K562 (cell line): ENCODE measurements around the gene CNOT10. TPM values are rescaled to one million over a fixed set of nuclear protein-coding genes. Genes with fewer than 3 reads are reported as not detected.

Source experiments
- ATAC-seq: fragments of 200-7000 bp; cut with Tn5 transposase; 3 replicates; pipeline ENCODE4 v1.9.1; 2020; ENCODE audit warnings: moderate library complexity
- BruUV-seq: library from RNA; stranded (reverse); fragments of 400-500 nt; replicated peaks from 2 replicates; lab custom pipeline; 2021; lab: Mats Ljungman, UMichigan
- CTCF ChIA-PET: fragments of 300-600 bp; formaldehyde crosslinking; extraction: SDS; loops from one replicate; lab custom pipeline; 2021; ENCODE audit warnings: low intra/inter-chr PET ratio; lab: Yijun Ruan, JAX
- POLR2A ChIA-PET: fragments of 300-600, 350-650 bp; sonication (Branson Sonifier 250); formaldehyde crosslinking; extraction: SDS; loops from one replicate; lab custom pipeline; 2021; ENCODE audit warnings: antibody characterized with exemption, inconsistent platforms; lab: Yijun Ruan, JAX
- DNase-seq, 4 experiments: peaks; one replicate each; pipeline versions ENCODE4 v3.0.0 to v3.0.0-alpha.2; 2011 to 2018; ENCODE audit warnings: low spot score in 3 of 4, mixed read lengths in 3 of 4; ENCODE audit errors: extremely low read depth in 1 of 4
- FAIRE-seq: peaks from 2 replicates; lab custom pipeline; 2011; peaks lifted over from hg19 to GRCh38; lab: Jason Lieb, UNC
- H2AFZ ChIP-seq: 2 replicates; pipeline ENCODE4 v1.6.0; 2011; ENCODE audit warnings: low read depth, low read length, control low read depth, inconsistent platforms
- H3K27ac ChIP-seq: fragments of 200-600 bp; 3 replicates; pipeline ENCODE4 v1.8.0; 2011; ENCODE audit warnings: low read depth, mild to moderate bottlenecking, control low read depth, inconsistent platforms, low read length, moderate library complexity, mixed read lengths; ENCODE audit errors: extremely low read depth
- H3K27me3 ChIP-seq, 2 experiments: fragments of 300-600 bp in 1 of 2; 2 replicates in 1 of 2; 3 replicates in 1 of 2; pipeline versions ENCODE4 v1.6.0 to v1.8.0; 2011; ENCODE audit warnings: inconsistent platforms in 2 of 2, low read length in 2 of 2, mild to moderate bottlenecking in 1 of 2, mixed read lengths in 1 of 2, moderate library complexity in 1 of 2; ENCODE audit not compliant: control insufficient read depth in 2 of 2, insufficient read depth in 2 of 2
- H3K36me3 ChIP-seq: fragments of 300-600 bp; 3 replicates; pipeline ENCODE4 v1.8.0; 2011; ENCODE audit warnings: mild to moderate bottlenecking, low read length, inconsistent platforms; ENCODE audit not compliant: control insufficient read depth, insufficient read depth
- H3K4me1 ChIP-seq, 2 experiments: fragments of 200-600 bp in 1 of 2; replicated peaks in 1 of 2; 2 replicates in 1 of 2; 3 replicates in 1 of 2; pipeline versions ENCODE4 v1.5.1 to v1.8.0; 2011; ENCODE audit warnings: inconsistent platforms in 2 of 2, low read length in 2 of 2, mild to moderate bottlenecking in 1 of 2, mixed read lengths in 1 of 2, moderate library complexity in 1 of 2; ENCODE audit not compliant: control insufficient read depth in 2 of 2, insufficient read depth in 2 of 2
- H3K4me2 ChIP-seq: 2 replicates; pipeline ENCODE4 v1.6.1; 2011; ENCODE audit warnings: low read length, control low read depth, inconsistent platforms, mixed read lengths; ENCODE audit not compliant: insufficient read depth
- H3K4me3 ChIP-seq: fragments of 200-600 bp; sonication (generic), shearing (Covaris generic); 2 replicates; pipeline ENCODE4 v1.5.1; 2016; ENCODE audit warnings: control low read depth, inconsistent platforms
- H3K79me2 ChIP-seq: fragments of 200-600 bp; 3 replicates; pipeline ENCODE4 v1.8.0; 2011; ENCODE audit warnings: low read length, inconsistent platforms; ENCODE audit not compliant: control insufficient read depth, insufficient read depth
- H3K9ac ChIP-seq, 2 experiments: 2 replicates each; pipeline versions ENCODE4 v1.6.0 to v1.6.1; 2011; ENCODE audit warnings: low read depth in 2 of 2, low read length in 2 of 2, control low read depth in 1 of 2, inconsistent platforms in 1 of 2, mild to moderate bottlenecking in 1 of 2, mixed read lengths in 1 of 2; ENCODE audit not compliant: insufficient read depth in 1 of 2
- H3K9me1 ChIP-seq: one replicate; pipeline ENCODE4 v1.6.0; 2011; ENCODE audit warnings: inconsistent platforms, mild to moderate bottlenecking, low read length, moderate library complexity; ENCODE audit not compliant: control insufficient read depth, insufficient read depth
- H3K9me3 ChIP-seq: replicated peaks from 2 replicates; pipeline ENCODE4 v1.5.1; 2011; ENCODE audit warnings: low read depth, low read length, inconsistent platforms; ENCODE audit not compliant: control insufficient read depth, insufficient read depth
- H4K20me1 ChIP-seq: replicated peaks from 2 replicates; pipeline ENCODE4 v1.6.1; 2011; ENCODE audit warnings: low read length, inconsistent platforms, mixed read lengths; ENCODE audit not compliant: control insufficient read depth, insufficient read depth
- ATF7 ChIP-seq: fragments of 450-650 bp; IDR thresholded peaks from 2 replicates; pipeline ENCODE4 v1.7.1; 2014; ENCODE audit warnings: mild to moderate bottlenecking, moderate library complexity
- ELF2 ChIP-seq: fragments of 250-450 bp; sonication (Bioruptor Pico); IDR thresholded peaks from 2 replicates; pipeline ENCODE4 v1.5.0; 2021; ENCODE audit warnings: mild to moderate bottlenecking
- FOXJ3 ChIP-seq: sonication (generic); formaldehyde crosslinking; IDR thresholded peaks from 2 replicates; pipeline ENCODE4 v1.4.0; 2020; ENCODE audit warnings: mild to moderate bottlenecking, missing genetic modification reagents
- IRF9 ChIP-seq: fragments of 450-650 bp; IDR thresholded peaks from 2 replicates; pipeline ENCODE4 v1.6.1; 2016; ENCODE audit warnings: missing biosample characterization, missing genetic modification characterization
- NR0B1 ChIP-seq: fragments of 450-650 bp; IDR thresholded peaks from one replicate; pipeline ENCODE4 v1.6.1; 2018; ENCODE audit warnings: mild to moderate bottlenecking, moderate library complexity; ENCODE audit not compliant: partially characterized antibody
- PHTF2 ChIP-seq: fragments of 250-450 bp; sonication (Bioruptor Pico); IDR thresholded peaks from 2 replicates; pipeline ENCODE4 v1.5.0; 2021; ENCODE audit warnings: mild to moderate bottlenecking
- POLR2H ChIP-seq: IDR thresholded peaks from 2 replicates; pipeline ENCODE4 v1.6.1; 2016; ENCODE audit warnings: missing genetic modification characterization, low read depth, mild to moderate bottlenecking, control low read depth, missing compliant biosample characterization, moderate library complexity
- ZBTB8A ChIP-seq: fragments of 450-650 bp; IDR thresholded peaks from 2 replicates; pipeline ENCODE4 v1.6.1; 2018; ENCODE audit warnings: mild to moderate bottlenecking, moderate library complexity; ENCODE audit not compliant: partially characterized antibody
- in situ Hi-C: fragments of 300-500 bp; cut with MboI; formaldehyde crosslinking; loops from 4 replicates; pipeline ENCODE4 v1.15.0; 2018; ENCODE audit warnings: inconsistent platforms, mixed read lengths
- intact Hi-C: fragments of 100-400 bp; cut with micrococcal nuclease; formaldehyde crosslinking; loops from 2 replicates; pipeline ENCODE4 v1.14.2; 2022
- polyA plus RNA-seq, 8 experiments: library from polyadenylated mRNA; depleted of rRNA in 4 of 8; stranded (reverse) in 5 of 8; unstranded in 3 of 8; fragments of >200 nt; fragmentation: Nextera tagmentation in 2 of 8; fragmentation: Illumina TruSeq in 1 of 8; extraction: Ambion mirVana in 2 of 8; extraction: Trizol in 1 of 8; gene quantifications; 2 replicates each; pipeline versions ENCODE4 v1.2.1 to v1.2.3, GENCODE V29; 2011 to 2014; ENCODE audit warnings: inconsistent platforms in 1 of 8, missing spikeins in 1 of 8
- total RNA-seq, 7 experiments: library from RNA; depleted of rRNA in 6 of 7; stranded (reverse); fragments of >200 nt in 6 of 7; fragmentation: Illumina TruSeq in 2 of 7; extraction: Trizol in 2 of 7; gene quantifications; 2 replicates each; pipeline versions ENCODE4 v1.2.1 to v1.2.3, GENCODE V29; 2011 to 2021; ENCODE audit warnings: low replicate concordance in 1 of 7

CNOT10 gene
- total and polyA plus RNA-seq, 9 of the 15 experiments (the other 6 are each of a cell fraction or from before 2014, with no cell fraction given), result 35.7 to 114 (median 81.9) TPM

- TF ChIP-seq NR0B1, result no peak
- no peak for TF ChIP-seq PHTF2 (CRISPR knock-in tag)
Measured at GRCh38 chr3:32757618-32758374, 72.8 kb downstream of the CNOT10 start (continued).

DNA sequence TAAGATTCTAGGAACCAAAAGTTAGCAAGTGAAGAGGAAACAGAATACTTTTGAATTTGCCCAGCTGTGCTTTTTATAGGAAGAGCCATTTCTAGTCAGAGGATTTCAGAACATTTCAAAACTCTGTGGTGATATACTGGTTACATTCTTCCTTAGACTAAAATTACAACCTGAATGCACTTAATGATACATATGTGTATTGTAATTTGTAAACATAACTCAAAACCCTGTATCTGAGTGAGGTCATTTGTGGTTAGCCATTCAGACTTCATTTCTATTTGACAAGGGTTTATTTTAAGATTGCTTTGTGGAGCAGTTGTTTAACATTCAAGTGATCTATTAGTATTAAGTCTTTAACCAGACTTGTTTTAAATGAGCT lies 73.4 kb downstream of the CNOT10 start:
- CTCF ChIA-PET, result no interaction called here
- peak; percentile 15; the same call in 1 of the 2 replicates for TF ChIP-seq ELF2 (CRISPR knock-in tag)
- no peak for TF ChIP-seq IRF9 (tag)
- TF ChIP-seq FOXJ3 (CRISPR knock-in tag), result no peak
- no peak for TF ChIP-seq ATF7
- no peak for TF ChIP-seq ZBTB8A
- TF ChIP-seq POLR2H (tag), result 0 out of 2 replicates have a peak, but pooled peaks have one; percentile 25
- no peaks in the 10 kb centered on the region for H3K9me1 ChIP-seq
- BruUV-seq, result no TSS peak
- ATAC-seq, result no peak
- H3K36me3 ChIP-seq, result peaks cover 50% of the 10 kb centered on the region
- peaks cover 0 to 3% of the 10 kb centered on the region in 2 experiments; a peak in 1 of 5 replicates for H3K4me1 ChIP-seq
- DNase-seq, result no peak
- no peaks in the 10 kb centered on the region for H3K9me3 ChIP-seq
- H3K4me3 ChIP-seq, result no peak overlapping the region
- intact Hi-C loops (no loop called here), in situ Hi-C loops (no loop called here)
- no peaks in the 10 kb centered on the region for H3K79me2 ChIP-seq
- H3K27ac ChIP-seq, result no peak overlapping the region
- H3K9ac ChIP-seq, result no peak overlapping the region
- no peaks in the 10 kb centered on the region for H3K27me3 ChIP-seq
- POLR2A ChIA-PET, result interaction anchor here (0.5 to 3.2 kb wide), 4 partner anchors 11 to 89 kb away, joined by 3 to 16 read pairs (median 4); no protein-coding TSS in a partner anchor
- no peaks in the 10 kb centered on the region for H4K20me1 ChIP-seq
- no peak for FAIRE-seq
- no peak overlapping the region for H2AFZ ChIP-seq
- H3K4me2 ChIP-seq, result no peak overlapping the region
